Globus pallidus (tissue), 1 donor: Measurements from ENCODE around the gene TBX4.

Experiments used
- DNase-seq: peaks from one replicate; pipeline ENCODE4 v3.0.0-alpha.2; 2015; ENCODE audit warnings: low spot score

Gene TBX4

GRCh38 chr17:61465550-61466237 lies 13.5 kb downstream of the TBX4 start:
- DNase-seq: no peak

GRCh38 chr17:61466246-61466645 lies 14.0 kb downstream of the TBX4 start:
- no peak for DNase-seq

DNA sequence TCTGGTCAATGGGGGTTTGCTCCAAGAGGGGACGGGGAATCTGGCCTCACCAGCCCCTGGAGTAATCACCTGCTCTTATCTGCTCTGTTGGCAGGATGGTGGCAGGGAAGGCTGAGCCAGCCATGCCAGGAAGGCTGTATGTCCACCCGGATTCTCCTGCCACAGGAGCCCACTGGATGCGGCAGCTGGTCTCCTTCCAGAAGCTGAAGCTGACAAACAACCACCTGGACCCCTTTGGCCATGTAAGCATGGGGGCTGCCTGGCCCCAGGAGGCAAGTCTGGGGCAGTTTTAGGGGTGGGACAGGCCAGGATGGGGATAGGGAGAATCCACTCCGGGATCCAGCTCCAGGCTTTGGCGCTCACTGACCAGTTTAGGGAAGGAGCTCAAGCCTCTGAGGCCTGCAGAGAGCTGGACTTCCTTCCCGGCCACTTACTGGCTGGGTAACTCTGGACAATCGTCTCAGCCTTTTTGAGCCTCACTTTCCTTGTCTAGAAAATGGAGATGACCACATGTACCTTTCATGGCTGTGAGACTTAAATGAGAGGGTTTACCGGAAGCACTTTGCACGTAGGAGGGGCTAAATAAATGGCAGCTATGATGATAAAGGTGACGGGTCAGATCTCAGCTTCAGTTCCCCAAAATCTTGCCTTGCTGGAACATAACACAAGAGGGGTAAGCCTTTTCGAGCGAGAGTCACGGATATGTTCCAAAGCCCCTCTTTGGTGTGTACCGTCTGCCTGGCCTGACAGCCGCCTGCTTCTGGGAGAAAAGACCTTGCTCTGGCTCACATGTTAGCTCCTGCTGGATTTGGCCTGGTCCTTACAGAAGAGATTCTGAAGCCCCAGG lies 15.4 kb downstream of the TBX4 start:
- DNase-seq: no peak

DNA sequence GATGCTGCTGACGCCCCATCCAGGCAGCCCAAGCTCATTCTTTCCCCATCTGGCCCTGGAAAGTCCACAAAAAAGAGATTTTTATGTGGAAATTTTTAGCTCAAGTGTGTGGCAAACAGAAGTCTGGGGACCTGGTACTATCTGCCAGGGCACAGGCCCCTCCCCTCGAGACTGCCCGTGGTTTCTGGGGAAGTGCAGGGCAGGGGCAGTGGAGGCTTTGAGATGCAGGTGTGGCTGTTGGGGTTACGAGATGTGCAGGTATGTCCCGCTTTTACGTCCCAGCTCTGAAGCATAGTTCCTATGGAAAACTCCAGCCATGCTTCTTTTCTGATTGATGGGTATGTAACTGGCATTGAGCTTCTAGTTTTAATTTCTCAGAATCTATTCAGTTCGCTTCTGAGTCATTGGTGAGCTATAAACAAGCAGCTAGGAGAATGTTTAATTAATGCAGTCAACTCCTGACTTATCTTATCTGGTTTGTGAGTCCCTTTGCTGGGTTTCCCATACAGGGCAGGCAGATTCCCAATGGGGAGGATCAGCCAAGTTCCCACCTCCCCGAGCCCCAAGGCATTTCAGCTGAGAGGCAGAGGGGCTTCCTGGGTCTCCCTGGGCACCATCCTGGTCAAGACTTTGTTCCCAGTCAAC lies 16.2 kb downstream of the TBX4 start:
- DNase-seq: no peak

DNA sequence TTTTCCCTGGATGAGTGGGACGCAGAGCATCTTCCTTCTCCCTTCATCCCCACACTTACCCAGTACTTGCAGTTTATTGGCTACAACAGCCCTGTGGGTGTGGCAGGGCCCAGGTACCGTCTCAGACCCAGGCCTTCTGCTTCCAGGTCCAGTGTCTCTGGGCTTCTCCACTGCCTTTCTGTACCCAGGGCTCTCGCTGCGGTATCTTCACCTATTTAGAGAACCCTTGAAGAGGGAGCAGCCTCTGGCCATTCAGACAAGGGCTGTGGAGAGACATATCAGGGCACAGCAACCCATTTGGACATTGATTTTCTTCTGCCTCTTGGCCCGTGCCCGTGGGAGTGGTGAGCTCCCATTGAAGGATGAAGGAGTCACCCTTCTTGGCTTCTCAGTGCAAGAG lies 17.3 kb downstream of the TBX4 start:
- no peak for DNase-seq

DNA sequence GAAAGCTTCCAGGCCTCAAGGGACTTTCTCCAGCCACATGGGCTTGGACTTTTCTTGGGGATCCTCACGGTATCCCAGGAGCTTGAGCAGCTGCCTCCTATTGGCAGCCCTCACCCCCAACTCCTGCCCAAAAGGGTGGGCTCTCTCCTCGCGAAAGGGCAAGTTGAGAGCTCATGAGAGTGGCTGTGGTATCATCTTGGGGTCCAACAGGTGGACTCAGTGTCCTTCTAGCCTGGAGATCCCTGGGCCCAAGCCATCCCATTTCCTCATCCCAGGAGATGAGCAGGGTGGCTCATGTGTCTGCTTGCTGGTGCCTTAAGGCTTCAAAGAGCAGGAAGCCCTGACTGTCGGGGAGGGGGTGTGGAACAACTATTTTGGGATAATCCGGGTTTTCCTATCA lies 17.7 kb downstream of the TBX4 start:
- no peak for DNase-seq

- DNase-seq: no peak
Measured at GRCh38 chr17:61470530-61471136, 18.4 kb downstream of the TBX4 start.

GRCh38 chr17:61474235-61474927 lies 22.2 kb downstream of the TBX4 start:
- no peak for DNase-seq

- DNase-seq: no peak
Measured at GRCh38 chr17:61474934-61475333, 22.7 kb downstream of the TBX4 start.

DNA sequence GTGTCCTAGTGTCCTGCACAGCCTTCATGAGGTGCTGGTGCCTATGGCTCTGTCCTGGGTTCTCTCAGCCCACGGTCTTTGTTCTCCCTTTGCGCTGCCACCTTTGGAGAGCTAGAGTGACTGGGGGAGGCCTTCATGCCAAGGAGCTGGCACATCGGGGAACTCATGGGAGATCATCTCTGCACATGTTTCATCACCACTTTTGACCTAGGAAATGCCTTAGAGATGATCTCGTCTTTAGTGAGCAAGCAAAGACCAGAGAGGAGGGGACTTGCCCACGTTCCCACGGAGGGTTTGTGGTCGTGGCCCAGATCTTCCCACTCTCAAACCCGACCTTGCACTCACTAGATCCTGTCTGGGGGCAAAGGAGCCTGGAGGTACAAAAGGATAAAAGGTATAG lies 23.5 kb downstream of the TBX4 start:
- no peak for DNase-seq

- no peak for DNase-seq
Measured at GRCh38 chr17:61476476-61477203, 24.4 kb downstream of the TBX4 start.

GRCh38 chr17:61477204-61477834 lies 25.1 kb downstream of the TBX4 start:
- DNase-seq: no peak

DNA sequence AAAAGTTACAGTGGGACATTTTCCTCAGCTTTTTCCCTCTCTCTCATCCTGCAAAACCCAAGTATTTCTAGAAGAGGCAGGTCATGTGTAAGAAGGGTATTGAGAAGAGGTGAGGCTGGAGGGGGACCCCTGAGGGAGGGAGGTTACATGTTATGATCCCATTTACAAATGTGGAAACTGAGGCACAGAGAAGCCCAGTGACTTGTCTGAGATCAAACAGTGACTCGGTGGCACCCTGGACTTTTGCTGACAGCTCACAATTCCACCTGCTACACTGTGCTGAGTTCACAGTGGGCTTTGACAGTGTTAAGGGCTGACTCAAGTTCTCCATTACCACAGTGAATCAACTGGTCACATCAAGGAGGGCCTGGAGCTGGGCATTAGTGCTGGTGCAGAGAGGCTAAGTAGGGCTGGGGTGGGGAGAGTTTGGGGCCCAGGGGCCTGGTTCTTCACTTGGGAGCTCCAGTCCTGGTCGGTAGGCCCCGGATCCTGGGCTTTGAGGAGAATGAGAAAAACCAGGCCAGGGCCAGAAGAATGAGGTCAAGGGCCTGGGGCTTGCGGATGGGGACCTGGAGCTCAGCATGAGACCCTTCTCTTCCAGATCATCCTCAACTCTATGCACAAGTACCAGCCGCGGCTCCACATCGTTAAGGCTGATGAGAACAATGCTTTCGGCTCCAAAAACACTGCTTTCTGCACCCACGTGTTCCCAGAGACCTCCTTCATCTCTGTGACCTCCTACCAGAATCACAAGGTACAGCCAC lies 26.0 kb downstream of the TBX4 start:
- DNase-seq: no peak

- no peak for DNase-seq
Measured at GRCh38 chr17:61478790-61479492, 26.7 kb downstream of the TBX4 start.

- no peak for DNase-seq
Measured at GRCh38 chr17:61479493-61480413, 27.5 kb downstream of the TBX4 start.

DNA sequence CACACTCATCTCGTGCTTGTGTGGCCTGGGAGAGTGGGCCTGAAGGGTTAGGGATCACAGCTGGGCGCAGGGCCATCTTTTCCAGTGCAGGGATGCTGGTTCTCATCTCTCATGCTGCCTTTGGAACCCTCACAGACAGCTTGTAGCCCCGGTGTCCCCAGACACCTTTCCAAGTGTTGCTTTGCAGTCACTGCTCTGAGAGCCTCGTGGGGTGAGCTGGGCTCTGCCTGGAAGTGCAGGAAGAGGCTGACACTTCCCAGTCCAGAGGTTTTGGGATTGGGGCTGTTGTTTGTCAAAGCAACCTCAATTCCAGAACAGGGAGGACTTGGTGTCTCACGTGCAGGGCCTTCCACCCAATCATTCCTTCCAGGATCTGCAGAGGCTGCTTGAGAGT lies 28.2 kb downstream of the TBX4 start:
- no peak for DNase-seq

DNA sequence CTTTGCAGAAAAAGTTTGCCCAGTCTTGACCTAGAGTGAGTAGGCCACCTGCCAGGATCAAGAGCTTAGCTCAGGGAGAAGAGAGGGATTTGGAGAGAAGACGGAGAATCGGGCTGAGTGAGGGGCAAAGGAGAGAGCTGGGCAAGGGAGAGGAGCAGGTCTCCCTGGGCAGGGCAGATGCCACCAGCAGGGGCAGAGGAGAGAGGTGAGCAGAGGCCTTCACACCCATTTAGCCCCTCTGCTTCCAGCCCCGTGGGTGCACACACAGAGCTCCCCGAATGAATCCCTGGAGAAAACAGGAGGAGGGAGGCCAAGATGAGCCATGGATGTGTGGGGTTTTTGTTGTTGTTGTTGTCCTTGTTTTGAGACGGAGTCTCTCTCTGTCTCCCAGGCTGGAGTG lies 29.2 kb downstream of the TBX4 start:
- DNase-seq: no peak

DNA sequence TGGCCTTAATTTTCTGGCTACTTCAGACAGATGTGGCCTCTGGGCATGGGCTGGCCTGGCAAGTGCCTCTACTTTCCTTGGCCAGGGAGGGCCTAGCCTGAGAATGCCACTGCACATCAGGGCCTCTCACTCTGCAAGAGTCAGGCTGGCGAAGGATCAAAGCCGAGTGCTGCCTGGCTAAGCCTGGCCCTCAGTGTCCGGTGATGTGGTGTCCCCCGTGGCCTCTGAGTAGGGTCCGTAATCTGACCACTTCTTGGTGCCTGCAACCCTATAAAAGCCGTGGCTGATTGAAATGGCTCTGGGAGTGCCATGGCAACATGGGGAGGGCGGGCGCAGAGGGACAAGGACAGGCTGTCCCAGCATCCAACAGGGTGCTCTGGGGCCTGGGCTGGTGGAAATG lies 30.2 kb downstream of the TBX4 start:
- no peak for DNase-seq

DNA sequence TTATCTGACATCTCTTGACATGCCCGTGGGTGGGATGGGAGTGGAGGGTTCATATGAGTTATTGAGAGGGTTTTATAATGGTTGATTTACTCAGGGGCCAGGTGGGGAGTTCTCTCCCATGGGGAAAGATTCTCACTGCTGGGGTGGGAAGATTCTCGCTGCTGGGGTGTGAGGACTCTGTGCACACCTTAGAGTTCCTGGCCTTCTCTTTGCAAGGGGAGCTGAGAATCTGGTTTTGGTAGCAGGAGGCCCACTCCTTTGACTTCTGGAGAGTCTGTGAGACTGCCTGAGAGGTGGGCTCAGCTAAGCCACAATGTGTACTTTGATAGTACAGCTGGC lies 31.5 kb downstream of the TBX4 start:
- no peak for DNase-seq
